ENCODE results near the gene TXNDC9. TPM values are rescaled to one million over a fixed set of nuclear protein-coding genes. Genes with fewer than 3 reads are reported as not detected.
"Not testable (repeated sequence)": the region's sequence is repeated elsewhere in the genome, so short reads cannot be mapped to it uniquely, and the experiment has no call there.

Gene TXNDC9
- total RNA-seq, 3 donors from 2014 or later: 31.7 to 54.4 (median 47.0) TPM

DNA sequence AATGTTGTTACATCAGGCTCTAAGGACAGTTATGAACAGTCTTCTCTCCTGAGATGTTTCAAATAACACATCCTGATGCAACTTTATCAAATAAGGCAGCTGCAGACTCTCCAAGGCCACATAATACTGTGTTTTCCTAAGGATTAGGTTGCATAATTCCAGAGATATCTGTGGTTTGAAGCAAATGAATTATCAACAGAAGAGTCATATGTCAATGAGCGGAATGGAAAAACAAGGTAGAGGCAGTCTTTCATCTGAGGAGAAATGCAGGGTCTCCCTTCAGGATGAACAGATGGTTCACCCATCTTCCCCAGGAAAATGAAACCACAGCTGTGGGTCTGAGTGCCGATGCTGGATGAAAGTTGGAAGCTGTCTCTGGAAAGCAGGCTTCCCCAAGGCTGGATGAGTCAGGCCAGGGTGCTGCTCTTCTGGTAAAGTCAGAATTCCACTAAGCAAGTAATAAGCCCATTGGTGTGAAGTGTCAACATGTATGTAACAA is 57.3 kb downstream of the TXNDC9 start:
- DNase-seq (ENCODE audit: low spot score in 2 of 2): no peak
- Histone ChIP-seq H3K27me3 (no peaks in the 10 kb centered on the region), H3K27ac (no peak overlapping the region), H3K9me3 (peaks cover 0 to 5% of the 10 kb centered on the region in 2 donors), H3K4me1 (no peaks in the 10 kb centered on the region), H3K4me3 (no peak overlapping the region), H3K36me3 (no peaks in the 10 kb centered on the region)
- intact Hi-C loops (cut with DNase I; ENCODE audit: low total_unique reads): loop anchor here (5.0 kb wide), 1 partner anchor 1068 kb away; no protein-coding TSS in a partner anchor
- TF ChIP-seq POLR2AphosphoS5 (IDR thresholded peaks at IDR 0.05): no peak
- TF ChIP-seq POLR2A (IDR thresholded peaks at IDR 0.05): no peak
- TF ChIP-seq, protein P1, sequence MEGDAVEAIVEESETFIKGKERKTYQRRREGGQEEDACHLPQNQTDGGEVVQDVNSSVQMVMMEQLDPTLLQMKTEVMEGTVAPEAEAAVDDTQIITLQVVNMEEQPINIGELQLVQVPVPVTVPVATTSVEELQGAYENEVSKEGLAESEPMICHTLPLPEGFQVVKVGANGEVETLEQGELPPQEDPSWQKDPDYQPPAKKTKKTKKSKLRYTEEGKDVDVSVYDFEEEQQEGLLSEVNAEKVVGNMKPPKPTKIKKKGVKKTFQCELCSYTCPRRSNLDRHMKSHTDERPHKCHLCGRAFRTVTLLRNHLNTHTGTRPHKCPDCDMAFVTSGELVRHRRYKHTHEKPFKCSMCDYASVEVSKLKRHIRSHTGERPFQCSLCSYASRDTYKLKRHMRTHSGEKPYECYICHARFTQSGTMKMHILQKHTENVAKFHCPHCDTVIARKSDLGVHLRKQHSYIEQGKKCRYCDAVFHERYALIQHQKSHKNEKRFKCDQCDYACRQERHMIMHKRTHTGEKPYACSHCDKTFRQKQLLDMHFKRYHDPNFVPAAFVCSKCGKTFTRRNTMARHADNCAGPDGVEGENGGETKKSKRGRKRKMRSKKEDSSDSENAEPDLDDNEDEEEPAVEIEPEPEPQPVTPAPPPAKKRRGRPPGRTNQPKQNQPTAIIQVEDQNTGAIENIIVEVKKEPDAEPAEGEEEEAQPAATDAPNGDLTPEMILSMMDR (IDR thresholded peaks at IDR 0.05): no peak

DNA sequence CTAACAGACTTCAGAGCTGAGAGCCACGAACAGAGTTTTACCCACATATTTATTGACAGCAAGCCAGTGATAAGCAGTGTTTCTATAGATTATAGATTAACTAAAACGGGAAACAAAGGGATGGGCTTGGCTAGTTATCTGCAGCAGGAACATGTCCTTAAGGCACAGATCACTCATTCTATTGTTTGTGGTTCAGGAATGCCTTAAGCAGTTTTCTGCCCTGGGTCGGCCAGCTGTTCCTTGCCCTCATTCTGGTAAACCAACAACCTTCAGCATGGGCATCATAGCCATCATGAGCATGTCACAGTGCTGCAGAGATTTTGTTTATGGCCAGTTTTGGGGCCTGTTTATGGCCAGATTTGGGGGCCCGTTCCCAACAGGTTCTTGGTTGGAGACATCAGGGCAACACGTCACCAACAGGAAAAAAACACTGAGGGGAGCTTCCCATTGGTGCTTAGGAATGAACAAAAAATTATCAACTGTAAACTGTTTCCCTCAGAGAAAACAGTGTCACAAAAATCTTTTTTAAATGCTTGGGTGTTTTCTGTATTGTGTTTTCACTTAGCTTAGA is 57.9 kb downstream of the TXNDC9 start:
- H3K4me1 ChIP-seq; H3K27me3 ChIP-seq; H3K4me3 ChIP-seq; H3K36me3 ChIP-seq; DNase-seq (ENCODE audit: low spot score in 2 of 2); H3K27ac ChIP-seq; H3K9me3 ChIP-seq: not testable (repeated sequence)
- intact Hi-C loops (cut with DNase I; ENCODE audit: low total_unique reads): loop anchor here (5.0 kb wide), 1 partner anchor 1069 kb away; no protein-coding TSS in a partner anchor

- Histone ChIP-seq H3K27ac (no peak overlapping the region), H3K9me3 (peaks cover 0 to 9% of the 10 kb centered on the region in 2 donors), H3K36me3 (no peaks in the 10 kb centered on the region), H3K4me1 (no peaks in the 10 kb centered on the region), H3K27me3 (no peaks in the 10 kb centered on the region), H3K4me3 (no peak overlapping the region)
- DNase-seq (ENCODE audit: low spot score in 2 of 2): no peak
- intact Hi-C loops (cut with DNase I; ENCODE audit: low total_unique reads): loop anchor here (5.0 kb wide), 1 partner anchor 1071 kb away; no protein-coding TSS in a partner anchor
- TF ChIP-seq POLR2A (IDR thresholded peaks at IDR 0.05) (no peak), POLR2AphosphoS5 (IDR thresholded peaks at IDR 0.05) (no peak)
- TF ChIP-seq, protein P1 (IDR thresholded peaks at IDR 0.05): no peak
Observed at GRCh38 chr2:99275882-99276281, 60.3 kb downstream of the TXNDC9 start.

Other genes with a start within 250 kb of the TXNDC9 start
- 1 to 10 TPM; 1.6 to 4.8 (median 2.6) TPM for gene C2orf15, start 194.6 kb downstream of the TXNDC9 start, total RNA-seq
- gene TSGA10, start 181.4 kb downstream of the TXNDC9 start, total RNA-seq: 10 to 100 TPM in 2 of 3 donors, 1 to 10 TPM in 1; 7.2 to 40.2 (median 17.1) TPM
- 10 to 100 TPM in 2 of 3 donors, 1 to 10 TPM in 1; 9.8 to 11.0 (median 10.8) TPM for gene LIPT1, start 181.4 kb downstream of the TXNDC9 start, total RNA-seq
- 10 to 100 TPM; 23.6 to 41.1 (median 33.3) TPM for gene MITD1, start 155.3 kb downstream of the TXNDC9 start, total RNA-seq
- gene MRPL30, start 155.1 kb downstream of the TXNDC9 start, total RNA-seq: 10 to 100 TPM; 30.4 to 37.5 (median 35.1) TPM
- gene LYG2, start 80.7 kb downstream of the TXNDC9 start, total RNA-seq: not detected
- 1 to 10 TPM in 2 of 3 donors, under 1 TPM in 1; 0.80 to 4.3 (median 2.2) TPM for gene LYG1, start 35.1 kb downstream of the TXNDC9 start, total RNA-seq
- 10 to 100 TPM; 32.5 to 53.7 (median 42.3) TPM for gene EIF5B, start 1.1 kb upstream of the TXNDC9 start, total RNA-seq
- gene REV1, start 153.7 kb upstream of the TXNDC9 start, total RNA-seq: 10 to 100 TPM; 40.8 to 89.1 (median 78.0) TPM

Data from breast epithelium (tissue), 4 donors.